Chondrocyte (in vitro differentiated cells): ENCODE measurements around the gene CIDEA. TPM values are rescaled to one million over a fixed set of nuclear protein-coding genes. Genes with fewer than 3 reads are reported as not detected.

Source experiments
- DNase-seq: peaks from one replicate; pipeline ENCODE4 v3.0.0; 2021; ENCODE audit warnings: mixed read lengths, low spot score
- H3K27ac Mint-ChIP-seq: one replicate; pipeline ENCODE4 v1.8.0; 2021; ENCODE audit warnings: mild to moderate bottlenecking, moderate library complexity, mixed read lengths; ENCODE audit not compliant: unreplicated experiment
- H3K27me3 Mint-ChIP-seq: 2 replicates; pipeline ENCODE4 v1.8.0; 2021; ENCODE audit warnings: low read depth, mixed read lengths
- H3K36me3 Mint-ChIP-seq: 2 replicates; pipeline ENCODE4 v1.8.0; 2021; ENCODE audit warnings: low read depth, mixed read lengths
- H3K4me1 Mint-ChIP-seq: 2 replicates; pipeline ENCODE4 v1.8.0; 2021; ENCODE audit warnings: low read depth, mild to moderate bottlenecking, mixed read lengths
- H3K4me3 Mint-ChIP-seq: one replicate; pipeline ENCODE4 v1.8.0; 2021; ENCODE audit warnings: mild to moderate bottlenecking, moderate library complexity, mixed read lengths; ENCODE audit not compliant: unreplicated experiment
- H3K9me3 Mint-ChIP-seq: 2 replicates; pipeline ENCODE4 v1.8.0; 2021; ENCODE audit warnings: low read depth, mixed read lengths
- CTCF ChIP-seq: fragments of 200-600 bp; sonication (generic); IDR thresholded peaks from 2 replicates; pipeline ENCODE4 v1.5.0; 2021; ENCODE audit warnings: antibody characterized with exemption, mild to moderate bottlenecking, moderate library complexity
- total RNA-seq: library from RNA; stranded (reverse); gene quantifications from 3 replicates; pipeline ENCODE4 v1.2.1, GENCODE V29; 2021

CIDEA gene
- total RNA-seq, 1 donor from 2014 or later: not detected

- Mint-ChIP-seq H3K27ac (no peak overlapping the region), H3K36me3 (no peaks in the 10 kb centered on the region), H3K4me3 (no peak overlapping the region), H3K4me1 (peaks cover 54% of the 10 kb centered on the region), H3K27me3 (no peaks in the 10 kb centered on the region), H3K9me3 (no peaks in the 10 kb centered on the region)
- no peak for DNase-seq
- no peak for TF ChIP-seq CTCF
Observed at GRCh38 chr18:12283666-12284065, 29.5 kb downstream of the CIDEA start.

DNA sequence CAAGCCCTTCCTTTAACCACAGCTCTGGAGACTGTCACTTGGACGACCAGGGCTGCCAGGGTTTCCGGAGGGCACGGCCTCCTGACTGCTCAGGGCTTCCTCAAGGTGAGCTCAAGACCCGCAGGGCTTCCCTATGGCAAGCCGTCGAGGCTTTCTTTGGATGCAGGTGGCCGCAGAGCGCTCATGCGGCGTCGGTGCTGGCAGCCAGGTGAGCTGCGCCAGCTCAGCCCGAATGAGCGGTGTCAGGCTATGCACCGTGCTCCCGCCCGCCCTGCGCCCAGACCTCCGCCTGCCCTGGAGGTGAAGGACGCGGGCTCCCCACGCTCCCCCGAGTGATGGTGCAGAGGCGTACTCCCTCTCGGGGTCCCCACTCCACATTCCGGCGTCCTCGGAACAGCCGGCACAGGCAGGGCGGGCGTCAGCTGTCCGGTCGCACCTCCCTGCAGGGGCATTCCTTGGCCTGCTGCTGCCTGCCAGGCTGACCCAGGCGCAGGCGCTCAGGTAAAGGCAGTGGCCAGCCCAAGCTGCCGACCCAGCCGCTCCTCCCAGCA lies 33.0 kb downstream of the CIDEA start:
- H3K27me3 Mint-ChIP-seq: no peaks in the 10 kb centered on the region

GRCh38 chr18:12287684-12288402 lies 33.7 kb downstream of the CIDEA start:
- peak; percentile 40 for TF ChIP-seq CTCF
- Mint-ChIP-seq H3K27me3 (no peaks in the 10 kb centered on the region), H3K9me3 (no peaks in the 10 kb centered on the region), H3K4me1 (peaks cover 23% of the 10 kb centered on the region), H3K4me3 (peak overlapping the region; percentile 83), H3K27ac (peak overlapping the region; percentile 95), H3K36me3 (no peaks in the 10 kb centered on the region)
- peak; percentile 91 for DNase-seq

More for the DNA sequence above, 33.0 kb downstream of the CIDEA start:
- H3K4me1 Mint-ChIP-seq: peaks cover 30% of the 10 kb centered on the region
- no peaks in the 10 kb centered on the region for H3K9me3 Mint-ChIP-seq
- H3K36me3 Mint-ChIP-seq: no peaks in the 10 kb centered on the region
- DNase-seq: peak; percentile 91
- no peak overlapping the region for H3K27ac Mint-ChIP-seq
- no peak for TF ChIP-seq CTCF
- H3K4me3 Mint-ChIP-seq: peak overlapping the region; percentile 83

GRCh38 chr18:12288403-12288755 lies 34.2 kb downstream of the CIDEA start:
- H3K36me3 Mint-ChIP-seq: no peaks in the 10 kb centered on the region
- peak overlapping the region; percentile 95 for H3K27ac Mint-ChIP-seq
- H3K27me3 Mint-ChIP-seq: no peaks in the 10 kb centered on the region
- DNase-seq: no peak
- H3K9me3 Mint-ChIP-seq: no peaks in the 10 kb centered on the region
- peaks cover 18% of the 10 kb centered on the region for H3K4me1 Mint-ChIP-seq
- peak overlapping the region; percentile 83 for H3K4me3 Mint-ChIP-seq
- TF ChIP-seq CTCF: no peak

GRCh38 chr18:12290086-12290485 lies 35.9 kb downstream of the CIDEA start:
- Mint-ChIP-seq H3K9me3 (no peaks in the 10 kb centered on the region), H3K36me3 (no peaks in the 10 kb centered on the region), H3K27ac (no peak overlapping the region), H3K27me3 (no peaks in the 10 kb centered on the region), H3K4me1 (peaks cover 18% of the 10 kb centered on the region), H3K4me3 (no peak overlapping the region)
- DNase-seq: peak; percentile 79
- TF ChIP-seq CTCF: no peak
